Epithelial cell of proximal tubule (primary cell): ENCODE measurements around the gene CFAP299. TPM values are rescaled to one million over a fixed set of nuclear protein-coding genes. Genes with fewer than 3 reads are reported as not detected.
"Not testable (repeated sequence)": the region's sequence is repeated elsewhere in the genome, so short reads cannot be mapped to it uniquely, and the experiment has no call there.

ENCODE experiments used
- DNase-seq: peaks from one replicate; pipeline ENCODE4 v3.0.0-alpha.2; 2011; ENCODE audit warnings: low read depth
- H3K4me3 ChIP-seq: 2 replicates; pipeline ENCODE4 v1.5.1; 2011; ENCODE audit warnings: low read depth, mild to moderate bottlenecking, low read length
- total RNA-seq: library from RNA; depleted of rRNA; stranded (reverse); fragments of >200 nt; gene quantifications from 2 replicates; pipeline ENCODE4 v1.2.3, GENCODE V29; 2015
- TF ChIP-seq, protein P1 (sequence below): conservative IDR thresholded peaks from 2 replicates; pipeline ENCODE4 v1.5.1; 2012; ENCODE audit warnings: low read depth, mild to moderate bottlenecking, low read length

CFAP299 gene
- total RNA-seq, 1 donor from 2014 or later = not detected

DNA sequence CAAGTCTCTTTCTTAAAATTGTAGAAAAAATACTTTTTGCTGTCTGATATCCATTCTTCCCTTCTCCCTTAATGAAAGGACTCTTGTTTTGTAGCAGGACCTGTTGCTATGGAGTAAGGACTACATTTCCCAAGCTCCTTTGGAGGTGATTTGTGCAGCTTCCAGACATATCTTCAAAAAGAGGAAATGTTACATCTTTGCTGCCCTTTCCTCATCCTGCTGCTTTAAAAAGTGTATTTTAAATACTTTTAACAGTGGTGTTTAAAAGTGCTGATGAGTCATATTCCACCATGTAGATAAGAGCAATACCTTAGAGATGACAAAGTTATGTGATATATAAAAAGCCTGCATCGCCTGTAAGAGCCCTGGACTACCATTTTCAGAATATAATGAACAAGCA, 98.7 kb downstream of the CFAP299 start:
- DNase-seq = no peak
- no peak overlapping the region for H3K4me3 ChIP-seq
- TF ChIP-seq, protein P1, sequence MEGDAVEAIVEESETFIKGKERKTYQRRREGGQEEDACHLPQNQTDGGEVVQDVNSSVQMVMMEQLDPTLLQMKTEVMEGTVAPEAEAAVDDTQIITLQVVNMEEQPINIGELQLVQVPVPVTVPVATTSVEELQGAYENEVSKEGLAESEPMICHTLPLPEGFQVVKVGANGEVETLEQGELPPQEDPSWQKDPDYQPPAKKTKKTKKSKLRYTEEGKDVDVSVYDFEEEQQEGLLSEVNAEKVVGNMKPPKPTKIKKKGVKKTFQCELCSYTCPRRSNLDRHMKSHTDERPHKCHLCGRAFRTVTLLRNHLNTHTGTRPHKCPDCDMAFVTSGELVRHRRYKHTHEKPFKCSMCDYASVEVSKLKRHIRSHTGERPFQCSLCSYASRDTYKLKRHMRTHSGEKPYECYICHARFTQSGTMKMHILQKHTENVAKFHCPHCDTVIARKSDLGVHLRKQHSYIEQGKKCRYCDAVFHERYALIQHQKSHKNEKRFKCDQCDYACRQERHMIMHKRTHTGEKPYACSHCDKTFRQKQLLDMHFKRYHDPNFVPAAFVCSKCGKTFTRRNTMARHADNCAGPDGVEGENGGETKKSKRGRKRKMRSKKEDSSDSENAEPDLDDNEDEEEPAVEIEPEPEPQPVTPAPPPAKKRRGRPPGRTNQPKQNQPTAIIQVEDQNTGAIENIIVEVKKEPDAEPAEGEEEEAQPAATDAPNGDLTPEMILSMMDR = no peak

DNA sequence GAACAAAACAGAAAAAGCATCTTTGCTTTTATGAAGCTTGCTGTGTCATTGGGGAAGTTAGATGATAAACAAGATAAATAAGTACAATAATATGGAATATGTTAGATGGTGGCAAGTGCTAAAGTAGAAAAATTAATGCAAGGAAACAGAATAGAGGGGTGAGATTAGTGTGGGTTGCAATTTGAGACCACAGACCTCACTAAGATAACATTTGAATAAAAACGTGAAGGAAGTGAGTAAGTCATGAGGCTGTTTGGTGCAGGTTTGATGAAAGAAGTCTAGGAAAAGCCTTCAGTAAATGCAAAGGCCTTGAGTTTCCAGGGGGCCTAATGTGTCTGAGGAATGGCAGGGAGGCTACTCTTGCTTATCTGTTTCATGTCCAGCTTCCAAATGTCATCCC, 102.5 kb downstream of the CFAP299 start:
- no peak overlapping the region for H3K4me3 ChIP-seq
- no peak for DNase-seq
- TF ChIP-seq, protein P1 = no peak

DNA sequence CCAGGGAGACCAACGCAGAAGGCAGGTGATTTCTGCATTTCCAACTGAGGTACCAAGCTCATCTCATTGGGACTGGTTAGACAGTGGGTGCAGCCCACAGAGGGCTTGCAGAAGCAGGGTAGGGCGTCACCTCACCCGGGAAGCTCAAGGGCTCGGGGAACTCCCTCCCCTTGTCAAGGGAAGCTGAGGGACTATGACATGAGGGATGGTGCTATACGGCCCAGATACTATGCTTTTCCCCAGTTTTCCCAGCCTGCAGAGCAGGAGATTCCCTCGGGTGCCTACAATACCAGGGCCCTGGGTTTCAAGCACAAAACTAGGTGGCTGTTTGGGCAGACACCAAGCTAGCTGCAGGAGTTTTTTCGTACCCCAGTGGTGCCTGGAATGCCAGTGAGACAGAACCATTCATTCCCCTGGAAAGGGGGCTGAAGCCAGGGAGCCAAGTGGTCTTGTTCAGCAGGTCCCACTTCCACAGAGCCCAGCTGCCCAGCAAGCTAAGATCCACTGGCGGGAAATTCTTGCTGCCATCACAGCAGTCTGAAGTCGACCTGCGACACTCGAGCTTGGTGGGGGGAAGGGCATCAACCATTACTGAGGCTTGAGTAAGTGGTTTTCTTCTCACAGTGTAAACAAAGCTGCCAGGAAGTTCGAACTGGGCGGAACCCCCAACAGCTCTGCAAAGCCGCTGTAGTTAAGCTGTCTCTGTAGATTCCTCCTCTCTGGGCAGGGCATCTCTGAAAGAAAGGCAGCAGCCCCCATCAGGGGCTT, 103.9 kb downstream of the CFAP299 start:
- not testable (repeated sequence) for H3K4me3 ChIP-seq, DNase-seq

DNA sequence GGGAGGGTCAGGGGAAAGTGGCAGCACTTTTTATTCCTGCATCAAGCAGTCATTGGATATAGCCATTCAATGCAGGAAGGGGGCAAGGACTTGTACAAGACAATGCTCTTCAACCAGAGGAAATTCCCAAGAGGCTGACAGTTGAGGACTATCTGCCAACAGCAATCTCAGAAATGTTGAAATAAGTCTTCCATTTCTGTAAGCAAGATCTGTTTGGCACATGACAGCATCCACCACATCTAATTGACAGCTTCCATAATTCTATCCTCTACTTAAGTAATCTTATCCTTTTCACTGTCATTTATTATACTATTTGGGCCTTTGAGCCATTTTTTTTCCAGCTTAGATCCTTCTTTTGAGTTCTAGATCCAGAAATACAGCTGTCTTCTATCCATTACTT, 110.7 kb downstream of the CFAP299 start:
- no peak for DNase-seq
- no peak overlapping the region for H3K4me3 ChIP-seq
- TF ChIP-seq, protein P1 = no peak

DNA sequence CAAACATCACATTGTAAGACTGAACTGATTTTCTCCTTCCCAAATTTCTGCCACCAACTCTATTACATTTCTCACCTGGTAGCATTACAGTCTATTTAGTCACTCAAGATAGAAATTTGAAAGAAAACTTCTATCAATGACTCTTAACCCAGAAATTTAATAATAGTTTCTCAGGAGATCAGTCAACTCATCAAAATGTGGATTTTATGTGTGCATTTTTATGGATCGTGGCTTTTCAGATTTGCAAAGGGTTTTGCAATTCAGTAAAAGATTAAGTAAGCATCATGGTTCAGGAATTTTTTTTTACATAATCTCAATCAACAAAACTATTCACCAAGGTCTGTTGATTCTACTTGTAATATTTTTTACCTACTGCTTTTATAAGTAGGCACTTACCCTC, 111.1 kb downstream of the CFAP299 start:
- TF ChIP-seq, protein P1 = no peak
- no peak for DNase-seq
- no peak overlapping the region for H3K4me3 ChIP-seq

DNA sequence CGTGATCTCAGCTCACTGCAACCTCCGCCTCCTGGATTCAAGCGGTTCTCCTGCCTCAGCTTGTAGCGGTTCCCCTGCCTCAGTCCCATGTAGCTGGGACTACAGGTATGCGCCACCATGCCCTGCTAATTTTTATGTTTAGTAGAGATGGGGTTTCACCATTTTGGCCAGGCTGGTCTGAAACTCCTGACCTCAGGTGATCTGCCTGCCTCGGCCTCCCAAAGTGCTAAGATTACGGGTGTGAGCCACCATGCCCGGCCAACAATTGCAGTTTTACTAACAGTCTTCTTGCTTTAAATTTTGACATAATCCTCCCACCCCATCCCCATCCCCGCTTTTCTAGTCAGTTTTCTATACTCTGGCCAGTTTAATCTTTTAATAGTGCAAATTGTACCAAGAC, 112.0 kb downstream of the CFAP299 start:
- no peak for DNase-seq
- TF ChIP-seq, protein P1 = no peak
- H3K4me3 ChIP-seq = no peak overlapping the region

DNA sequence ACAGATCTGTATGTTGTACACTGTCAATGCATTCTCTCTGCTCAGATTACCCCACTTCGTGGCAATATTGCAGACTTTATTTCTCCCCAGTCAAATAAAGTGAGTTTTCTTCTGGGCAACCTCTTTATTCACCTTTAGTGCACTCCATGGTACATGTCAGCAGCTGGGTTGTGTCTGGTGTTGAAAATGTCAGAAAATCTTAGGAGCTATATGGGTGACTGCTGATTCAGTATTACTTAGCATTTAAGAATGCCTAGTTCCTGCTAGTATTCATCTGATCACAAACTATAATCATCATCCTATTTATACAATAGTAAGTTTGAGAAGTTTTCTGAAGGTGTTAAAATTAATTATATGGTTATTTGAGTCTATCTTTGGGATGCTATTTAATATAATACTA, 112.5 kb downstream of the CFAP299 start:
- TF ChIP-seq, protein P1 = no peak
- DNase-seq = no peak
- no peak overlapping the region for H3K4me3 ChIP-seq
